DMS 273 (cell line): ENCODE results near the gene FHL2.
A peak's percentile ranks its signal among the peaks of the same experiment; 100 is the strongest.
"Not testable (repeated sequence)": the region's sequence is repeated elsewhere in the genome, so short reads cannot be mapped to it uniquely, and the experiment has no call there.

Experiments used
- DNase-seq: peaks from one replicate; lab custom pipeline; 2025; ENCODE audit not compliant: unreplicated experiment; lab: John Stamatoyannopoulos, UW

The FHL2 gene

GRCh38 chr2:105424836-105425235, 26.0 kb upstream of the FHL2 start:
- DNase-seq, result not testable (repeated sequence)

- no peak for DNase-seq
These were observed 23.9 kb upstream of the FHL2 start for GRCh38 chr2:105422801-105423200.

- DNase-seq, result no peak
These were observed 22.2 kb upstream of the FHL2 start for GRCh38 chr2:105421053-105421452.

- no peak for DNase-seq
These were observed 19.7 kb upstream of the FHL2 start for GRCh38 chr2:105418522-105418921.

GRCh38 chr2:105417857-105418436, 19.1 kb upstream of the FHL2 start:
- no peak for DNase-seq

- no peak for DNase-seq
These were observed 17.3 kb upstream of the FHL2 start for GRCh38 chr2:105416156-105416555.

- no peak for DNase-seq
These were observed 16.2 kb upstream of the FHL2 start for GRCh38 chr2:105415007-105415406.

GRCh38 chr2:105413206-105413605, 14.4 kb upstream of the FHL2 start:
- DNase-seq, result no peak

GRCh38 chr2:105412584-105412983, 13.7 kb upstream of the FHL2 start:
- no peak for DNase-seq

- DNase-seq, result no peak
These were observed 13.0 kb upstream of the FHL2 start for GRCh38 chr2:105411720-105412407.

- no peak for DNase-seq
These were observed 11.7 kb upstream of the FHL2 start for GRCh38 chr2:105410554-105410953.

- DNase-seq, result peak; percentile 50
These were observed 10.9 kb upstream of the FHL2 start for GRCh38 chr2:105409717-105410116.

- DNase-seq, result no peak
These were observed 9.3 kb upstream of the FHL2 start for GRCh38 chr2:105407946-105408743.

- DNase-seq, result no peak
These were observed 7.4 kb upstream of the FHL2 start for GRCh38 chr2:105406221-105406620.

GRCh38 chr2:105405291-105405690, 6.4 kb upstream of the FHL2 start:
- no peak for DNase-seq

- no peak for DNase-seq
These were observed 5.9 kb upstream of the FHL2 start for GRCh38 chr2:105404736-105405135.

- DNase-seq, result peak; percentile 49
These were observed 5.2 kb upstream of the FHL2 start for GRCh38 chr2:105403783-105404698.

GRCh38 chr2:105403241-105403782, 4.5 kb upstream of the FHL2 start:
- no peak for DNase-seq

GRCh38 chr2:105402809-105403208, 4.0 kb upstream of the FHL2 start:
- no peak for DNase-seq

GRCh38 chr2:105401867-105402266, 3.0 kb upstream of the FHL2 start:
- DNase-seq, result no peak

- no peak for DNase-seq
These were observed 1.3 kb upstream of the FHL2 start for GRCh38 chr2:105400138-105400540.
